Choroid plexus epithelial cell (primary cell): Measurements from ENCODE around the gene MESP2.
"Not testable (repeated sequence)": the region's sequence is repeated elsewhere in the genome, so short reads cannot be mapped to it uniquely, and the experiment has no call there.

ENCODE experiments used
- DNase-seq: peaks from one replicate; pipeline ENCODE4 v3.0.0-alpha.2; 2010; ENCODE audit warnings: low read depth
- H3K4me3 ChIP-seq: 2 replicates; pipeline ENCODE4 v1.5.1; 2011; ENCODE audit warnings: low read depth, mild to moderate bottlenecking, control low read depth, low read length, moderate library complexity
- TF ChIP-seq, protein P1 (sequence below): conservative IDR thresholded peaks from 2 replicates; pipeline ENCODE4 v1.5.1; 2011; ENCODE audit warnings: low read depth, mild to moderate bottlenecking, control low read depth, inconsistent platforms, low read length, moderate library complexity

Gene MESP2

GRCh38 chr15:89783861-89784685, 7.9 kb downstream of the MESP2 start:
- TF ChIP-seq, protein P1, sequence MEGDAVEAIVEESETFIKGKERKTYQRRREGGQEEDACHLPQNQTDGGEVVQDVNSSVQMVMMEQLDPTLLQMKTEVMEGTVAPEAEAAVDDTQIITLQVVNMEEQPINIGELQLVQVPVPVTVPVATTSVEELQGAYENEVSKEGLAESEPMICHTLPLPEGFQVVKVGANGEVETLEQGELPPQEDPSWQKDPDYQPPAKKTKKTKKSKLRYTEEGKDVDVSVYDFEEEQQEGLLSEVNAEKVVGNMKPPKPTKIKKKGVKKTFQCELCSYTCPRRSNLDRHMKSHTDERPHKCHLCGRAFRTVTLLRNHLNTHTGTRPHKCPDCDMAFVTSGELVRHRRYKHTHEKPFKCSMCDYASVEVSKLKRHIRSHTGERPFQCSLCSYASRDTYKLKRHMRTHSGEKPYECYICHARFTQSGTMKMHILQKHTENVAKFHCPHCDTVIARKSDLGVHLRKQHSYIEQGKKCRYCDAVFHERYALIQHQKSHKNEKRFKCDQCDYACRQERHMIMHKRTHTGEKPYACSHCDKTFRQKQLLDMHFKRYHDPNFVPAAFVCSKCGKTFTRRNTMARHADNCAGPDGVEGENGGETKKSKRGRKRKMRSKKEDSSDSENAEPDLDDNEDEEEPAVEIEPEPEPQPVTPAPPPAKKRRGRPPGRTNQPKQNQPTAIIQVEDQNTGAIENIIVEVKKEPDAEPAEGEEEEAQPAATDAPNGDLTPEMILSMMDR, result no peak
- H3K4me3 ChIP-seq, result no peak overlapping the region
- no peak for DNase-seq

GRCh38 chr15:89784686-89784960, 8.5 kb downstream of the MESP2 start:
- DNase-seq, result no peak
- H3K4me3 ChIP-seq, result no peak overlapping the region
- TF ChIP-seq, protein P1, result no peak

- no peak for DNase-seq
- TF ChIP-seq, protein P1, result no peak
- no peak overlapping the region for H3K4me3 ChIP-seq
These were observed 9.1 kb downstream of the MESP2 start for GRCh38 chr15:89785064-89785773.

- peak; percentile 77 for DNase-seq
- no peak overlapping the region for H3K4me3 ChIP-seq
- TF ChIP-seq, protein P1, result no peak
These were observed 9.6 kb downstream of the MESP2 start for GRCh38 chr15:89785774-89786140.

GRCh38 chr15:89787944-89788343, 11.8 kb downstream of the MESP2 start:
- no peak for DNase-seq
- H3K4me3 ChIP-seq, result no peak overlapping the region
- TF ChIP-seq, protein P1, result no peak

DNA sequence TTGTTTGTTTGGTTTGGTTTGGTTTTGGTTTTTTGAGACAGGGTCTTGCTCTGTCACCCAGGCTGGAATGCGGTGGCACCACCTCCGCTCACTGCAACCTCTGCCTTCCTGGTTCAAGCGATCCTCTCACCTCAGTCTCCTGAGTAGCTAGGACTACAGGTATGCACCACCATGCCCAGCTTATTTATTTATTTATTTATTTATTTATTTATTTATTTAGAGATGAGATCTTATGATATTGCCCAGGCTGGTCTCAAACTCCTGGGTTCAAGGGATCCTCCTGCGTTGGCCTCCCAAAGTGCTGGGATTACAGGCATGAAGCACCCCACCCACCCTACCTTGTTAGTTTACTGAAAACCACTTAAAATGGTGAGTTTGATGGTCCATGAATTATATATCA, 12.5 kb downstream of the MESP2 start:
- not testable (repeated sequence) for H3K4me3 ChIP-seq, DNase-seq

DNA sequence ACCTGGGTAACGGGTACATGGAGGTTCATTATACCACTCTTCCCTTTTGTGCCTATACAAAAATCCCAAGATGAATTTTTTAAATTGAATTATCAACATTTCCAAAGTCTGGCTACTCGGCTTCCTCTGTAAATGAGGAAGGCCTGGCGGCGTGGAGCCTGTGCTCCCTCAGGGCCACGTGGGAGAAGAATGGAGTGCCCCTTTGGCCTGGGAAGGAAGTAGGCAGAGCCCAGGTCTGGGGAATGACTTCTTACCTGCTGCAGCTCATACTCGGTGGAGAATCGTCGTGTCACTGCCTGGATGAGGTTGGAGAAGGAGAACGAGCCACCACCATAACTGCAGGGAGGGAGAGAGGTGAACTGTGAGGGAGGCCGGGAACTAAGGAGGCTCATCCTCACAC, 14.1 kb downstream of the MESP2 start:
- no peak for DNase-seq
- TF ChIP-seq, protein P1, result no peak
- no peak overlapping the region for H3K4me3 ChIP-seq
